ENCODE measurements around the gene PLEKHG3. TPM values are rescaled to one million over a fixed set of nuclear protein-coding genes. Genes with fewer than 3 reads are reported as not detected.

The PLEKHG3 gene
- polyA plus RNA-seq, 1 donor = 19.7 TPM

GRCh38 chr14:64745511-64746091, 41.4 kb downstream of the PLEKHG3 start:
- no peak for DNase-seq (ENCODE audit: low read depth)

- no peak for DNase-seq (ENCODE audit: low read depth)
These were observed 42.4 kb downstream of the PLEKHG3 start for GRCh38 chr14:64746298-64747250.

- DNase-seq (ENCODE audit: low read depth) = no peak
These were observed 43.1 kb downstream of the PLEKHG3 start for GRCh38 chr14:64747327-64747726.

GRCh38 chr14:64748521-64748920, 44.3 kb downstream of the PLEKHG3 start:
- no peak for DNase-seq (ENCODE audit: low read depth)

GRCh38 chr14:64748995-64749714, 44.9 kb downstream of the PLEKHG3 start:
- DNase-seq (ENCODE audit: low read depth) = no peak

GRCh38 chr14:64752909-64753308, 48.7 kb downstream of the PLEKHG3 start:
- DNase-seq (ENCODE audit: low read depth) = no peak

GRCh38 chr14:64753374-64753773, 49.1 kb downstream of the PLEKHG3 start:
- DNase-seq (ENCODE audit: low read depth) = no peak

GRCh38 chr14:64753999-64754398, 49.8 kb downstream of the PLEKHG3 start:
- DNase-seq (ENCODE audit: low read depth) = no peak

- no peak for DNase-seq (ENCODE audit: low read depth)
These were observed 50.5 kb downstream of the PLEKHG3 start for GRCh38 chr14:64754685-64755084.

- DNase-seq (ENCODE audit: low read depth) = no peak
These were observed 51.6 kb downstream of the PLEKHG3 start for GRCh38 chr14:64755781-64756221.

GRCh38 chr14:64756712-64757111, 52.5 kb downstream of the PLEKHG3 start:
- no peak for DNase-seq (ENCODE audit: low read depth)

GRCh38 chr14:64757601-64758000, 53.4 kb downstream of the PLEKHG3 start:
- DNase-seq (ENCODE audit: low read depth) = no peak

- no peak for DNase-seq (ENCODE audit: low read depth)
These were observed 53.8 kb downstream of the PLEKHG3 start for GRCh38 chr14:64758025-64758521.

- peak; percentile 50 for DNase-seq (ENCODE audit: low read depth)
These were observed 54.7 kb downstream of the PLEKHG3 start for GRCh38 chr14:64758691-64759554.

GRCh38 chr14:64759555-64759938, 55.3 kb downstream of the PLEKHG3 start:
- no peak for DNase-seq (ENCODE audit: low read depth)

GRCh38 chr14:64760146-64760755, 56.0 kb downstream of the PLEKHG3 start:
- no peak for DNase-seq (ENCODE audit: low read depth)

- DNase-seq (ENCODE audit: low read depth) = no peak
These were observed 56.7 kb downstream of the PLEKHG3 start for GRCh38 chr14:64760916-64761315.

- no peak for DNase-seq (ENCODE audit: low read depth)
These were observed 57.3 kb downstream of the PLEKHG3 start for GRCh38 chr14:64761441-64762043.

- DNase-seq (ENCODE audit: low read depth) = peak; percentile 48
These were observed 58.1 kb downstream of the PLEKHG3 start for GRCh38 chr14:64762044-64763034.
